OCI-LY1 (cell line): ENCODE data around the gene TCF21.

Experiments
- H2AFZ ChIP-seq: fragments of 200-600 bp; sonication (generic), shearing (Covaris generic); 2 replicates; pipeline ENCODE4 v1.6.0; 2014; ENCODE audit warnings: antibody characterized with exemption, mild to moderate bottlenecking, low read length
- H3F3A ChIP-seq: fragments of 200-600 bp; sonication (generic), shearing (Covaris generic); 2 replicates; pipeline ENCODE4 v1.6.0; 2014; ENCODE audit warnings: mild to moderate bottlenecking, antibody characterized with exemption, low read length, moderate library complexity; ENCODE audit not compliant: insufficient read depth
- H3K27ac ChIP-seq: fragments of 200-600 bp; sonication (generic); 2 replicates; pipeline ENCODE4 v1.5.1; 2014; ENCODE audit warnings: low read length, mixed run types, mild to moderate bottlenecking, low read depth; ENCODE audit not compliant: poor library complexity, severe bottlenecking
- H3K27me3 ChIP-seq: fragments of 200-600 bp; sonication (generic); 2 replicates; pipeline ENCODE4 v1.6.0; 2014; ENCODE audit warnings: antibody characterized with exemption, mild to moderate bottlenecking, low read length, moderate library complexity; ENCODE audit not compliant: insufficient read depth
- H3K36me3 ChIP-seq: fragments of 200-600 bp; sonication (generic); 2 replicates; pipeline ENCODE4 v1.6.1; 2014; ENCODE audit warnings: mild to moderate bottlenecking, antibody characterized with exemption, low read length, moderate library complexity, mixed read lengths; ENCODE audit not compliant: insufficient read depth
- H3K4me1 ChIP-seq: fragments of 200-600 bp; sonication (generic); 2 replicates; pipeline ENCODE4 v1.5.1; 2014; ENCODE audit warnings: mild to moderate bottlenecking, low read length, moderate library complexity; ENCODE audit not compliant: insufficient read depth, severe bottlenecking
- H3K4me2 ChIP-seq: fragments of 200-600 bp; sonication (generic), shearing (Covaris generic); 2 replicates; pipeline ENCODE4 v1.6.1; 2014; ENCODE audit warnings: low read length
- H3K4me3 ChIP-seq: fragments of 200-600 bp; sonication (generic); 2 replicates; pipeline ENCODE4 v1.5.1; 2014; ENCODE audit warnings: low read length, low read depth, mild to moderate bottlenecking, mixed read lengths; ENCODE audit not compliant: poor library complexity, severe bottlenecking
- H3K79me2 ChIP-seq: fragments of 200-600 bp; shearing (Covaris generic); 2 replicates; pipeline ENCODE4 v1.6.1; 2016; ENCODE audit warnings: mixed run types, low read length, mixed read lengths; ENCODE audit not compliant: insufficient read depth
- H3K9ac ChIP-seq: fragments of 200-600 bp; sonication (generic), shearing (Covaris generic); 2 replicates; pipeline ENCODE4 v1.6.1; 2014; ENCODE audit warnings: mild to moderate bottlenecking, low read length, mixed read lengths
- H3K9me2 ChIP-seq: fragments of 200-600 bp; sonication (generic), shearing (Covaris generic); 2 replicates; pipeline ENCODE4 v1.6.1; 2014; ENCODE audit warnings: low read depth, mild to moderate bottlenecking, low read length, mixed read lengths
- H3K9me3 ChIP-seq: fragments of 200-600 bp; shearing (Covaris generic); 2 replicates; pipeline ENCODE4 v1.6.1; 2014; ENCODE audit warnings: low read length, mixed read lengths
- H4K20me1 ChIP-seq: fragments of 200-600 bp; sonication (generic), shearing (Covaris generic); 2 replicates; pipeline ENCODE4 v1.6.0; 2016; ENCODE audit warnings: mild to moderate bottlenecking, low read length; ENCODE audit not compliant: insufficient read depth
- CTCF ChIP-seq: fragments of 200-600 bp; sonication (generic), shearing (Covaris generic); IDR thresholded peaks from 2 replicates; pipeline ENCODE4 v1.5.1; 2017; ENCODE audit warnings: mild to moderate bottlenecking, antibody characterized with exemption, low read length, moderate library complexity, mixed read lengths
- EZH2 ChIP-seq: fragments of 200-600 bp; sonication (generic), shearing (Covaris generic); IDR thresholded peaks from 2 replicates; pipeline ENCODE4 v1.8.0; 2017; ENCODE audit warnings: borderline replicate concordance, mixed run types, mild to moderate bottlenecking, antibody characterized with exemption, low read length, moderate library complexity, mixed read lengths

TCF21 gene

GRCh38 chr6:133906050-133906449 is 17.1 kb downstream of the TCF21 start:
- H3K36me3 ChIP-seq: no peaks in the 10 kb centered on the region
- H3K4me1 ChIP-seq: no peaks in the 10 kb centered on the region
- TF ChIP-seq EZH2 (no peak), CTCF (no peak)
- H3K9me3 ChIP-seq: no peaks in the 10 kb centered on the region
- no peak overlapping the region for H3K9ac ChIP-seq
- H3K9me2 ChIP-seq: no peaks in the 10 kb centered on the region
- no peak overlapping the region for H2AFZ ChIP-seq
- H3K4me2 ChIP-seq: no peak overlapping the region
- no peaks in the 10 kb centered on the region for H3F3A ChIP-seq
- H3K27ac ChIP-seq: no peak overlapping the region
- H3K27me3 ChIP-seq: no peaks in the 10 kb centered on the region
- H3K4me3 ChIP-seq: no peak overlapping the region
- H3K79me2 ChIP-seq: no peaks in the 10 kb centered on the region
- no peaks in the 10 kb centered on the region for H4K20me1 ChIP-seq

DNA sequence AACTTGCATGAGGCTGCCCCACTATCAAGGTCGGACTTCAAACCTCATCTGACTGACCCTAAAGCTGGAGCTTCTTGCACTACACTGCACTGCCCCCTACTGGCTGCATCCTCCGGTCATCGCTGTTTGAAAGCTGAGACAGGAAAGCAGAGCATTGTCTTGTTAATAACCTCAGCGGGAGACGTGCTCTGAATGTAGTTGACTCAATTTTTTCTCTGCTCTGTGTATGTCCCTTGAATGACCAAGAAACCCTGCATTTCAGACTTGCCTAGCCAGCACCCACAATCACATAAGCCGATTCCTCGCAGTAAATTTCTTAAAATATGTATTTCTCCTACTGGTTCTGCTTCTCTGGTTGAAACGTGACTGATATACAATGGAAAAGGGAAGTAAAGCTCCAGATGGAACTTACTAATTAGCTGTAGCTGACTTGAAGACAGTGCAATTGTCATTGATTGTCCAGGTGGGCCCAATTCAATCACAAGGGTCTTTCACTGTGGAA is 27.8 kb downstream of the TCF21 start:
- Histone ChIP-seq H3K27me3 (no peaks in the 10 kb centered on the region), H3K4me1 (peaks cover 3% of the 10 kb centered on the region), H3K4me3 (no peak overlapping the region), H3F3A (no peaks in the 10 kb centered on the region), H3K9ac (no peak overlapping the region), H3K9me3 (no peaks in the 10 kb centered on the region), H3K27ac (no peak overlapping the region), H2AFZ (no peak overlapping the region), H3K79me2 (no peaks in the 10 kb centered on the region), H3K4me2 (0 out of 2 replicates have a peak overlapping the region, but pooled peaks have one; percentile 21), H3K9me2 (no peaks in the 10 kb centered on the region), H4K20me1 (no peaks in the 10 kb centered on the region), H3K36me3 (no peaks in the 10 kb centered on the region)
- TF ChIP-seq EZH2: no peak
- TF ChIP-seq CTCF: peak; percentile 93

- Histone ChIP-seq H3K9me2 (no peaks in the 10 kb centered on the region), H4K20me1 (no peaks in the 10 kb centered on the region), H3K27ac (no peak overlapping the region), H3K4me2 (no peak overlapping the region), H3F3A (no peaks in the 10 kb centered on the region), H3K9me3 (no peaks in the 10 kb centered on the region), H3K4me1 (peaks cover 3% of the 10 kb centered on the region), H2AFZ (no peak overlapping the region), H3K36me3 (no peaks in the 10 kb centered on the region), H3K4me3 (no peak overlapping the region), H3K9ac (no peak overlapping the region), H3K79me2 (no peaks in the 10 kb centered on the region), H3K27me3 (no peaks in the 10 kb centered on the region)
- TF ChIP-seq CTCF: no peak
- no peak for TF ChIP-seq EZH2
Observed at GRCh38 chr6:133917781-133918180, 28.9 kb downstream of the TCF21 start.
